Lower lobe of right lung (tissue), 2 donors: Measurements from ENCODE around the gene ADAM19. TPM values are rescaled to one million over a fixed set of nuclear protein-coding genes. Genes with fewer than 3 reads are reported as not detected.

Experiments
- ATAC-seq, 2 donors: fragments of 200-7000 bp; cut with Tn5 transposase; one replicate each; pipeline ENCODE4 v1.9.1; 2020 to 2022; ENCODE audit warnings: mild to moderate bottlenecking in 2 of 2, moderate library complexity in 2 of 2
- DNase-seq: peaks from one replicate; pipeline ENCODE4 v3.0.0-alpha.2; 2020
- H3K27ac ChIP-seq: fragments of 200-600 bp; one replicate; pipeline ENCODE4 v1.8.0; 2022
- H3K27me3 ChIP-seq: fragments of 200-600 bp; one replicate; pipeline ENCODE4 v1.8.0; 2022; ENCODE audit warnings: low read depth
- H3K36me3 ChIP-seq: fragments of 200-600 bp; one replicate; pipeline ENCODE4 v1.8.0; 2022; ENCODE audit warnings: mild to moderate bottlenecking
- H3K4me1 ChIP-seq: fragments of 200-600 bp; one replicate; pipeline ENCODE4 v1.8.0; 2022
- H3K4me3 ChIP-seq: fragments of 200-600 bp; one replicate; pipeline ENCODE4 v1.8.0; 2022; ENCODE audit warnings: mild to moderate bottlenecking
- H3K9me3 ChIP-seq: fragments of 200-600 bp; one replicate; pipeline ENCODE4 v1.8.0; 2022
- CTCF ChIP-seq: fragments of 200-600 bp; IDR thresholded peaks from one replicate; pipeline ENCODE4 v1.8.0; 2022; ENCODE audit warnings: antibody characterized with exemption, mild to moderate bottlenecking
- intact Hi-C: fragments of 100-400 bp; cut with DNase I; formaldehyde crosslinking; loops from one replicate; pipeline ENCODE4 v1.11.0; 2022
- total RNA-seq: library from RNA; stranded (reverse); fragmentation: NEBNext Ultra II Directional; extraction: Animal tissue kit (Norgen Biotek cat#: 25700); gene quantifications from one replicate; pipeline ENCODE4 v1.2.1, GENCODE V29; 2021
- donor health status: DM: no; HTN: yes; CAD: no; lungs with severe emphysema.

ADAM19 gene
- total RNA-seq, 1 donor from 2014 or later: 12.0 TPM

GRCh38 chr5:157460921-157461792, 114.4 kb downstream of the ADAM19 start:
- intact Hi-C loops: no loop called here
- no peaks in the 10 kb centered on the region for H3K36me3 ChIP-seq
- H3K9me3 ChIP-seq: no peaks in the 10 kb centered on the region
- H3K4me1 ChIP-seq: peaks cover 12% of the 10 kb centered on the region
- H3K4me3 ChIP-seq: no peak overlapping the region
- DNase-seq (no peak), ATAC-seq (no peak)
- H3K27me3 ChIP-seq: peaks cover 17% of the 10 kb centered on the region
- no peak overlapping the region for H3K27ac ChIP-seq
- no peak for TF ChIP-seq CTCF

- Histone ChIP-seq H3K27ac (no peak within 1 kb of the TSS), H3K27me3 (peaks cover 17% of the 10 kb centered on the region), H3K4me1 (peaks cover 12% of the 10 kb centered on the region), H3K36me3 (no peaks in the 10 kb centered on the region), H3K9me3 (no peaks in the 10 kb centered on the region), H3K4me3 (peak within 1 kb of the TSS; percentile 48)
- no peak for TF ChIP-seq CTCF
- DNase-seq (no peak), ATAC-seq (peak; percentile 20 to 52)
- intact Hi-C loops: no loop called here
Measured at GRCh38 chr5:157459715-157460599, 115.6 kb downstream of the ADAM19 start, which contains the start of gene NIPAL4. Gene NIPAL4, plus strand, starts transcription at chr5:157460213. Its CDS starts 108 bp downstream, at chr5:157460321.

- peaks cover 17% of the 10 kb centered on the region for H3K27me3 ChIP-seq
- ATAC-seq (no peak), DNase-seq (no peak)
- H3K4me1 ChIP-seq: peaks cover 12% of the 10 kb centered on the region
- intact Hi-C loops: no loop called here
- no peak for TF ChIP-seq CTCF
- no peaks in the 10 kb centered on the region for H3K9me3 ChIP-seq
- H3K27ac ChIP-seq: no peak overlapping the region
- no peak overlapping the region for H3K4me3 ChIP-seq
- H3K36me3 ChIP-seq: no peaks in the 10 kb centered on the region
Measured at GRCh38 chr5:157458835-157459234, 116.7 kb downstream of the ADAM19 start.

- peaks cover 17% of the 10 kb centered on the region for H3K27me3 ChIP-seq
- no peak overlapping the region for H3K27ac ChIP-seq
- no peak for ATAC-seq
- no peak for DNase-seq
- no peak for TF ChIP-seq CTCF
- no peaks in the 10 kb centered on the region for H3K9me3 ChIP-seq
- intact Hi-C loops: no loop called here
- peaks cover 12% of the 10 kb centered on the region for H3K4me1 ChIP-seq
- no peak overlapping the region for H3K4me3 ChIP-seq
- H3K36me3 ChIP-seq: no peaks in the 10 kb centered on the region
Measured at GRCh38 chr5:157457391-157457790, 118.2 kb downstream of the ADAM19 start.

GRCh38 chr5:157456301-157456700, 119.3 kb downstream of the ADAM19 start:
- ATAC-seq: no peak
- no peak for DNase-seq
- no peak overlapping the region for H3K4me3 ChIP-seq
- no peaks in the 10 kb centered on the region for H3K36me3 ChIP-seq
- H3K27ac ChIP-seq: no peak overlapping the region
- peaks cover 17% of the 10 kb centered on the region for H3K27me3 ChIP-seq
- H3K4me1 ChIP-seq: peaks cover 12% of the 10 kb centered on the region
- TF ChIP-seq CTCF: no peak
- no peaks in the 10 kb centered on the region for H3K9me3 ChIP-seq
- intact Hi-C loops: no loop called here
